HG02759 (cell line): ENCODE data around the gene EI24.
"Not testable (repeated sequence)": the region's sequence is repeated elsewhere in the genome, so short reads cannot be mapped to it uniquely, and the experiment has no call there.

Source experiments
- ATAC-seq: cut with Tn5 transposase; IDR thresholded peaks from one replicate; pipeline ENCODE4 v1.9.1; 2021; ENCODE audit warnings: mild to moderate bottlenecking, moderate library complexity; ENCODE audit not compliant: unreplicated experiment

Gene EI24

DNA sequence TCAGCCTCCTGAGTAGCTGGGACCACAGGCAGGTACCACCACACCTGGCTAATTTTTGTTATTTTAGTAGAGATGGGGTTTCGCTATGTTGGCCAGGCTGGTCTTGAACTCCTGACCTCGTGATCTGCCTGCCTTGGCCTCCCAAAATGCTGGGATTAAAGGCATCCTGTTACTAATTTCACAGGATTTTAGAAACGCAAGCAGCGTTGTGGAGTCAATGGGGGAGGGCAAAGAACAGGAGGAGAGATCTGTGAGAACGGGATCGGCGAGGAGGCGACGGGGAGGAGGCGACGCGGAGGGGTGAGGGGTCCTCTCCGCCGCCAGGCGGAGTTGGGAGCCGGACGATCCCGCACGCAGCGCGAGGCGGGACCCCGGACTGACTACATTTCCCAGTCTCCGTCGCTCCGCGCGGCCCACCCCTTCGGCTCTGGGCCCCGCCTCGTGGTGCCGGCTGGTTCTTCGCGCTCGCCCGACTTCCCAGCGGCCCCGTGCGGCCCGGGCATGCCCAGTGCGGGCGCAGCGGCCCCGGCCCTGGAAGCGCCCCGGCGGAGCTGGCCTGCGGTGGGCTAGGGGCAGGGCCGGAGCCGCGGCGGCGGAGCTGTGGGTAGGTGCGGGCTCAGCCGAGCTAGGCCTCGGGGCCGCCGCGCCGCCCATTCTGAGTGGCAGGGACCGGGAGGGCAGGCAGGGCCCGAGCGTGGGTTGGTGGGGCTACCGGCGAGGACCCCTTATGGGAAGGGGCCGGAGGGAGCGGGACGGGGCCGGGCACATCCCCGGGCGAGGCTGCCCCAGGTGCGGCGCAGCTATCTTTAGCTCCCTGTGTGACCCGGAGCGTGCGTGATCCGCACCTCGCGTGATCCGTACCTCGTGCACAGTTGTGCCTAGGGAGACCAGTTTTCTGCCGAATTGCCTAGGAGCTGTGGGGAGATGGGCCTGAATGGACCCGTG lies at the start of gene EI24:
Gene EI24, plus strand, starts transcription at position 508 of the 945 bp plus-strand sequence. CDS start 3,051 bp downstream, outside the sequence.
- peak; percentile 98 for ATAC-seq

DNA sequence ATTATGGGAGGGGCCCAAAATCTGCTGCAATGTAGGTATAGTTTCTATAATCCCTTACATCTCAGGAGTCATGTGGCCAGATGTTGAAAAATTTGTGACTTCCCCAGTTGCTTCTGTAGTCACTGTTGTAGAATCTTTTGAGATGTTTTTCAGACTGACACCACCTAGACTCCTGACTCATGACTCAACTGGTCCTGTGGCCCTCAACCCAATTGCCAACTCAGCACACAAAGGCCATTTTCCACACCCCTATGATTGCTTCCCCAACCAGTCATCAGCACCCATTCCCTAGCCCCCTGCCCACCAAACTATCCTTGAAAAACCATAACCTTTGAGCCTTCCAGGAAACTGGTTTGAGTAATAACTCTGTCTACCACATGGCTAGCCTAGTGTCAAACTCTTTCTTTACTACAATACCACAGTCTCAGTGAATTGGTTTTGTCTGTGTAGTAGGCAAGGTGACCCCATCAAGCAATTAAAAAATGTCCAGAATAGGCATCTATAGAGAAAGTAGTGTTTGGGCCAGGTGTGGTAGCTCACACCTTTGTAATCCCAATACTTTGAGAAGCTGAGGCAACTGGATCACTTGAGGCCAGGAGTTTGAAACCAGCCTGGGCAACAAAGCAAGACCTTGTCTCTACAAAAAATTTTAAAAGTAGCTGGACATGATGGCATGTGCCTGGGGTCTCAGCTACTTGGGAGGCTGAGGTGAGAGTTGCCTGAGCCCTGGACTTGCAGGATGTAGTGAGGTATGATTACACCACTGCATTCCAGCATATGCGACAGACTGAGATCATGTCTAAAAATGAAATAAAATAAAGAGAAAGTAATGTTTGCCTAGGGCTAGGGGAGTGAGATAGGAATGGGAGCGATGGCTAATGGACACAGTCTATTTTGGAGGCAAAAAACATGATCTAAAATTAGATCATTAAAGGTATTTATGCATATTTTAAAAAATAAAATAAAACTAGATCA lies 49.1 kb upstream of the EI24 start:
- ATAC-seq = no peak

DNA sequence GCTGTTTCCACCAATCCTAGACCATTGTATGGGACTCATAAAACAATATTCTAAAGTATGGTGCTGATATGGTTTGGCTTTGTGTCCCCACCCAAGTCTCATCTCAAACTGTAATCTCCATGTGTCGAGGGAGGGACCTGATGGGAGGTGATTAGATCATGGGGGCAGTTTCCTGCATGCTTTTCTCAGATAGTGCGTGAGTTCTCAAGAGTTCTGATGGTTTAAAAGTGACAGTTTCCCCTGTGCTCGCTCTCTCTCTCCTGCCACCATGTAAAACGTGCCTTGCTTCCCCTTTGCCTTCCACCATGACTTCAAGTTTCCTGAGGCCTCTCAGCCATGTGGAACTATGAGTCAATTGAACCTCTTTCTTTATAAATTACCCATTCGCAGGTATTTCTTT lies 44.0 kb upstream of the EI24 start:
- ATAC-seq = no peak

DNA sequence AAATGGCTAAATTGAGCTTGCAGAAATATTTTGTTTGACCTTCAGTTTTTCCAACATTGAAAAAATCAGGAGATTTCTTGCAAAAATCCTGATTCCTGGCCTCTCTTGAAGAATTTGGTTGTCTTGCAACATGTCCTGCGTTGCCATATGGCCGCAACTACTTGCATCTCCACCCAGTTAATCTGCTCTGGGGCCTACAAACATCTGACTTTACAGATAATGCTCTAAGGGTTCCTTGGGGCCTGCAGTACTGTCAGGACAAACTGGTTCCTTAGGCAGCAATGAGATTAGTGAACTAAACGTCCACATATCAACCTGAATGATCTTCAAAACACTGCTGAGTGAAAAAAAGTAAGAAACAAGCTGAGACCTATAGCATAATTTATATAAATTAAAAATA lies 36.6 kb upstream of the EI24 start:
- ATAC-seq = no peak

DNA sequence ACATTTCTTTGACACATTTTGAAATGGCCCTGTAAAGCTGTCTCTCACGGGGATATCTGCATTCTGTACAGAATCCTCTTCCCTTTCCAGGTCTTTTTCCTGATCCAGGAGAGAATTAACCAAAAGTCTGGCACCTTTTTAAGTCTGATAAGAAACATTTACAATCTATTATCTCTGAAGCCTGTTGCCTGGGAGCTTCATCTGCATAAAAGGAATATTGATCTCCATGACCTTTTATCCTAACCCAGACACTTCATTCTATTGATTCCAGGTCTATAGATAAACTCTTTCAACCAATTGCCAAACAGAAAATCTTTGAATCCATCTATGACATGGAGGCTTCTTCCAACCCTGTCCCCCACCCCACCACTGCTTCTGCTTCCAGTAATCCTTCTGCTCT lies 33.7 kb upstream of the EI24 start:
- ATAC-seq = no peak

DNA sequence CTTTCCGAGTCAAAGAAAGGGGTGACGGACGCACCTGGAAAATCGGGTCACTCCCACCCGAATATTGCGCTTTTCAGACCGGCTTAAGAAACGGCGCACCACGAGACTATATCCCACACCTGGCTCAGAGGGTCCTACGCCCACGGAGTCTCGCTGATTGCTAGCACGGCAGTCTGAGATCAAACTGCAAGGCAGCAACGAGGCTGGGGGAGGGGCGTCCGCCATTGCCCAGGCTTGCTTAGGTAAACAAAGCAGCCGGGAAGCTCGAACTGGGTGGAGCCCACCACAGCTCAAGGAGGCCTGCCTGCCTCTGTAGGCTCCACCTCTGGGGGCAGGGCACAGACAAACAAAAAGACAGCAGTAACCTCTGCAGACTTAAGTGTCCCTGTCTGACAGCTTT lies 32.4 kb upstream of the EI24 start:
- not testable (repeated sequence) for ATAC-seq

DNA sequence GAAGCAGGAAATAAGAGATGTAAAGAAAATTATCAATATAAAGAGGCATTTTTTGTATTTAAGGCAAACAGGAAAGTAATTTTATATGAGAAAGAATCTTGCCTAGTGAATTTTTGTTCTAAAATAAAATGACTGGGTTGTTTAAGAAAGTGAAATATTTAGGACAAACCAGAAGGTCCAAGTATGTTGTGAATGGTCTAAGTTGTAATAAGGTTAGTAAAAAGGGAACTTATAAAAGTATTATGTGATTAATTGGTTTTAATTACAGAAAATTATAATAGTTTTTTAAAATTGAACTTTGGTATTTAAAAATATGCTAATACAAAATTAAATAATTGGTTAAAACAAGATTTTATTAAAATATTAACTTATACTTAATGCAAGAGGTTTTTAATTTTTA lies 26.6 kb upstream of the EI24 start:
- no peak for ATAC-seq

DNA sequence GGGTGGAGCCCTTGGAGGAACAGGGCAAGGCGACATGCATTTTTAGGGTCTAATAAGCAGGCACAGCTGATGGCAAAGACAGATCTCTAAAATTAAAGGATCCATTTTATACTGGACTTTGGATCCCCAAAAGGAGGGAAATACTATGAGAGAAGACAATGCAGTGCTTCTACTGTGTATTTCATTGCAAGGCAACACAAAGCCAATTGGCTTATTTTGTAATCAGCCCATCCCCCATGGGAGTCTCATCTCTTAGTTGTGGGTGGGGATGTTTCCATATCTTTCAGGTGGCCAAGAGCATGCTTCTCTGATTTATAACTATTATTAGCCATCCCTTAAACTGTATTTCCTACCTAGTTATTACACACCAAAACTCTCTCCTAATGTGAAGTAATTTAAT lies 18.5 kb upstream of the EI24 start:
- no peak for ATAC-seq

DNA sequence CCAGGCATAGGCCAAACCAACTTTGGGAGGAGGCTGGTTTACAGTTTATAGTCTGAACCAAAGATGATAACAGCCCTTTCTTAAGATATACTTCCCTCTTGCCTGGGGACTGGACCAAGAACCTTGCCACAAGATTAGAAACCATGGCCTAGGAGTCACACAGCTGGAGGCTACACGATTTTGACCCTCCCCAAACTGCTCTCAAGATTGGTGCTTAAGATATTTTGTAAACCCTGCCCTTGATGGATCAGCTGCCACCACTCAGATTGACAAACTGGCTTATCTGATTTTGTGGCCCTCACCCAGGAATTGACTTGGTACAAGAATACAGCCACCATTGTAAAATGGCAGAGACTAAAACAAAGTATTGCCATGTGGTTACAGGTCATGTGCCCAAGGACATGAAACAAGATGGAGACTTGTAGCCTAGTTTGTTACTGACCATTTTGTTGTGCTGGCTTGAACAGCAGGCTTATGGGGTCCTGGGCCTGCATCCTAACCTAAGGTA lies 17.4 kb upstream of the EI24 start:
- ATAC-seq = no peak

DNA sequence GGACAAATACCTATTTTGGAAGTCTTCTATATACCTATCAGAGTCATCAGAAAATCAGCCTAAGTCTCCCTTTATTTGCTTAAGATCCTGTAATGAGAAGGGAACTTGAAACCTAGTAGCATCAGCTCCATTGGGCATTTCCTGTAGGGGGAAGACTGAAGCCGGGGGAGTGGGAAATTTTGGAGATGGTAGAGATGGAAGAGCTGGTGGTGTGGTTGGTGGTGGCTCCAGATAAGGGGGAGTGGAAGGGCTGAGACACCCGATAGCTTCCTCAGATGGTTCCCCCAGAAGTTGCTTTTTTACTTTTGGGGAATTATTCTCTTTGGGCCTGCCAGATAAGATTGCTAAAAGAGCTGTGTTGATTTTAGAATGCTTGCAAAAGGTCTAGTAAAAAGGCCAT lies 16.4 kb upstream of the EI24 start:
- no peak for ATAC-seq

DNA sequence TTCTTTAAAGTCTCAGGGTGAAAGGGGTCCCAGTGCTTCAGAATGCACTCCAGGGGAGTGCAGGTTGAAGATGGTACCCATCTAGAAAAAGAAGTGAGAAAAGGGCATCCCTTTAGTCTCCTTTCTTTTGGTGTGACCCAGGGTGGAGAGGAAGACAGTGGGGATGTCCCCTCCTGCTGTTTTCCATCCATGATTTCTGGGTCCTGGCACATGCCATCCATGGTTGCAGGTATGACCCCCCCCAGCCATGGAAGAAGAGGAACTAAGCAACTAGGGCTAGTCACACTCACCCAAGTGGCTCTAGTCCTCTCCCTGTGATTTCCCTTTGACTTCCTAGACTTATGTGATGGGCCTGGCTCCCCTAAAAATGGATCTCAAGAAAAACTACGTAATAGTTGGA lies 15.9 kb upstream of the EI24 start:
- no peak for ATAC-seq

DNA sequence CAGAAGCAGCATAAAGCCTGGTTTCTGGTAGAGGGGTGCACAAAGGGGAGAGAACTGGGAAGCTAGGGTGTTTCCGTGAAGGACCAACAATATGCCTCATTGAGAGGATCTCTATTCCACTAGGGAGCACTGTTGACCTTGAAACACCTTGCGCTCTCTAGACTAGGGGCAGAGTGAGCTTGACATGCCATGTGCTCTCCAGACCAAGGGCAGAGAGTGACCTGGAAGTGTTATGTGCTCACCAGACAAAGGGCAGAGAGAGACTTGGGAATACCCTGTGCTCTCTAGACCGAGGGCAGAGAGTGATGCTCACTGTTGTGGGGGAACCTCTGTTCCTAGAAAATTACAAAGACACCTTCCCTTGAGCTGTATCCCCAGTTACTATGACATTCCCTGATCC lies 15.2 kb upstream of the EI24 start:
- no peak for ATAC-seq

DNA sequence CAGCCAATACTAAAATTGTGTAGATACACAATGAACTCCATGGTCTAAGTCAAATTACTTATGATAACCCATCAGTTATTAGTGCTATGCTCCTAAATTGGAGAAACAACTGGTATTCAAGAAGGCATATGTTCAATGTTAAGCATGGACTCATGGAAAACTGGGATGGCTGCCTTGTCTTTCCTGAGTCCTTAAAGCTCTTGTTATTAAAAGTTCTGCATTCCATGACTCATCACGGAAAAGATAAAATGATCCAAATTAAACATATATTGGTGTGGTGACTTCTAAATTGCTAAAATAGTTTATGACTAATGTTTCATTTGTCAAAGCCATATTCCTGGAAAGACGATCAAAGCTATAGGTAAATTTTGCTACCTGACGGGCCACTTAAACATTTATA lies 9.4 kb upstream of the EI24 start:
- no peak for ATAC-seq

DNA sequence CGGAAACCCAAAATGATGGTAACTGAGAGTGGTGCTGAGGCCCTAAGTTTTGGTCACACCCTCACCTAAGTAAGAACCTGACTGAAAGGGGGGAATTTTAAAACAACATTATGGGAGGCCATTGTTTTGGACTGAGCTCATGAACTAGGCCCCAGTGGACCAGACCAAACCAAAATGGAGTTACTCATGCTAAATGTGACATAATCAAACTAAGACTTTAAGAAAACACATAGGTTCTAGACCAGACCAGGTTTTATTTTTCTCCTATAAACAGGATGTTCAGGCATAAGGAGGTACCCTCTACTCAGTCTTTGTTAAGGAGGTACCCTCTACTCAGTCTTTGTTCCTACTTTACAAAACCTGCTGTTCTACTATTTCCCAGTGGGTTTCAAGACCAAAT lies 7.4 kb upstream of the EI24 start:
- no peak for ATAC-seq

DNA sequence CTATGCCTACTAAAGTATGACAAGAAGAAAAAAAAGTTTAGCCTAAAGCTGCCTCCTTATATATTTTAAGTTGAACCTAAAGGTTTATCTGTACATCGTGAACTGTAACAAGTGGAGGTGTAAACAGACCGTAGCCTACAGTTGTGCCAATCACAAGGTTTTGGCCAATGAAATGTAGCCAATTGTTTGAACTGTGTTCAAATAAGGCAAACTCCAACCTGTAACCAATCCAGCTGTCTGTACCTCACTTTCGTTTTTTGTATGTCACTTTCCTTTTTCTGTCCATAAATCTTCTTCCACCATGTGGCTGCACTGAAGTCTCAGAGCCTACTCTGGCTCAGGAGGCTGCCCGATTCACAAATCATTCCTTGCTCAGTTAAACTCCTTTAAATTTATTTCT lies 6.8 kb upstream of the EI24 start:
- no peak for ATAC-seq

DNA sequence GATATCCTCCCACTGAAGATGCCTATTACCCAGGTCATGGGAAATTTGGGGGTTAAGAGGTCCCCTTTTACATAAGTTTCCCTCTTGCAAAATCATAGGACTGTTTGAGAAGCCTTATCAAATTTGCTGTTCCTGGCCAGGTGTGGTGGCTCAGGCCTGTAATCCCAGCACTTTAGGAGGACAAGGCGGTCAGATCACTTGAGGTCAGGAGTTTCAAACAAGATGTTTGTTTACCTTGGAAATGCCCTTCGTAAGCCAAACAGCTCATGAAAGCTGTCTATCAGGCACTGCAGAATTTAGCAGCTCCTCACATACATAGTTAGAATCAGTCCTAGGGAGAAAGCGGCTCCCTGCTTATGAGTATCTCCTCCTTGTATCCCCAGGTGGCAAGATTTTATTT lies 4.9 kb upstream of the EI24 start:
- no peak for ATAC-seq

DNA sequence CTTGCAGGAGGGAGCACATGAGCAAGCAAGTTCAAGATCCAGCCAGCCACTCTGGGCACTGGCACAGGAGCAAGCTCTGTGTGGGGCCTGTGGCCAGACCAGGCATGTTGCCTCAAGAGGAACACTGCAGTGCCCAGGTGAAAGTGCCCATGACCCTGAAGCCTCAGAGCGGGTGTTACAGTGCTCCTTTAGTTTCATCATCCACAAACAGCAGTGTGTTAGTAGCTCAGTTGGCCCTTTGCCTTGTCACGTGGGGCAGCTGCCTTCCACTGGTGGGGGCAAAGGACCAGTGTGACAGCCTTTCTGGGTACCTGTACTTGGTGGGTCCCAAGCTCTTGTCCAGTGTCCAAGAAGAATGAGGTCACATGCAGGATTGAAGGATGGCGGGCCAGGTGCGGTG lies 3.0 kb upstream of the EI24 start:
- ATAC-seq = no peak

DNA sequence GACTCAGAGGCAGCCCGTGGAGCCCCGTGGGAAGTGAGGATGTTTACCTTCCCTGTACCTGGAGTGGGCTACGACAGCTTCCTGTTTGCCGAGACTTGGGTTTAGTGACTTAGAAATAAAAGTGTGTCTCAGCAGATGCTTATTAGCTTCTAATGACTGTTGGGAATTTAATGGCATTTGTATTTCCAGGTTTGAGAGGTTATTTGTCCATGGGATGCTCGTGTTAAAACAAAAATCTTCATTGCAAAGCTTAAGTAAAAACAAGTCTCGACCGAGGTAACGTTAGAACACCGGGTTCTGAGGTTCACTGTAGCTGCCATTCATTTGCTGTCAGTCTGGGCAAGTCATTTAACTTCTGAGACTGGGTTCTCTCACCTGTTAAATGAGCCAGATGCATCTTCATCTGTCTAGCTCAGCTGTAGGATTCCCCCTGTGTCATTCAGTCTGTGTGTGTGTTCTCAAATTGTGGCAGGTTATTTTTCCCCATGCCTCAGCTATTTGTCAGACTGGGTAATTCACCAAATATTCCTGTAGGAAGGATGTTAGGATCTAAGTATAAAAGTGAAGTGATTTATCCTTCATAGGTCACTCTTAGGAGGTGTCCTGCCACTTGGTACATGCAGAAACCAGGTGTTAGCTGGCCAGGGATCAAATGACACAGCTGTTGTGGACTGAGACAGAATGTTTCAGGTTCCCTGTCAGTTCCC lies 791 bp downstream of the EI24 start:
- peak; percentile 20 for ATAC-seq

DNA sequence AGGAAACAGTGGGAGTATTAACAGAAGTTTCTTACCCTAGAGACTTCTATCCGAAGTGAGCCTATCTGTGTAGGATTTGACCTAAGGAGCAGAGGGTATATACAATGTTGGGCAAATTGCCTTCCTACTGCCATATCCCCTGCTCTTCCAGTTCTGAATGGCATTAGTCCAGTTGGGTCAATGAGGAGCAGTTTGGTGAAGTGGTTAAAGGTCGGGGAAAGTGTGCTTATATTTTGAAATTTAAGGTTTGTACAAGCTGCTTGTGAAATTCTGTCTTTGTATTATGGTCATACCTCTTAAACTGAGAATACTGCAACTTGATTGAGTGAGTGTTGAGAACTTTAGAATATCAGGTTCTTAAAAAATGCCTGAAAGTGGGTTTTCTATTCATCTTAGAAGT lies 1.7 kb downstream of the EI24 start:
- ATAC-seq = no peak

DNA sequence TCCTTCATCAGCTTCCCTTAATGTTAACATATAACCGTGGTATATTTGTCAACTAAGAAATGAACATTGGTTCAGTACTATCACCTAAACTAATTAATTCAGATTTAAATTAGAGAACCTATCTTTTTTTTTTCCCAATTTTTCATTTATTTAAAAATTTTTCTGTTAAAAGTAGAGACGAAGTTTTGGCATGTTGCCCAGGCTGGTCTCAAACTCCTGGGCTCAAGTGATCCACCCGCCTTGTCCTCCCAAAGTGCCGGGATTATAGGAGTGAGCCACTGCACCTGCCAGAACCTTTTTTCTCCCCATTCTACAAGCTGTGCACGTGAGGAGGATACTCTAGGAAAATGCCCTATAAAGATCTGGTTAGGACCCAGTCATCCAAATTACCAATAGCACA lies 3.6 kb downstream of the EI24 start:
- ATAC-seq = no peak

DNA sequence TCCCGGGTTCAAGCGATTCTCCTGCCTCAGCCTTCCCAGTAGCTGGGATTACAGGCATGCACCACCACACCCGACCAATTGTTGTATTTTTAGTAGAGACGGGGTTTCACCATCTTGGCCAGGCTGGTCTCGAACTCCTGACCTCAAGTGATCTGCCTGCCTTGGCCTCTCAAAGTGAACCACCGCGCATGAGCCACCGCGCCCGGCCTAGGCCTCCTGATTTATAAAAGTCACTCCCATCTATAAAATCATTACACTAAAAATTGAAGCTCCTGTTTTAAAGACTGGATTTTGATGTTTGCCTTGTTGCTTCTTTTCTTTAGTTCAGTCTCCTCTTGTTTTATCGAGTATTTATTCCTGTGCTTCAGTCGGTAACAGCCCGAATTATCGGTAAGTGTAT lies 7.9 kb downstream of the EI24 start:
- ATAC-seq = not testable (repeated sequence)
